Measurements from ENCODE around the gene ITCH.
"Not testable (repeated sequence)": the region's sequence is repeated elsewhere in the genome, so short reads cannot be mapped to it uniquely, and the experiment has no call there.

The ITCH gene

GRCh38 chr20:34420146-34420545, 57.1 kb downstream of the ITCH start:
- DNase-seq (ENCODE audit: low spot score) = no peak

- no peak for DNase-seq (ENCODE audit: low spot score)
Observed at GRCh38 chr20:34420975-34421374, 57.9 kb downstream of the ITCH start.

- DNase-seq (ENCODE audit: low spot score) = no peak
Observed at GRCh38 chr20:34421766-34422466, 58.8 kb downstream of the ITCH start.

- not testable (repeated sequence) for DNase-seq (ENCODE audit: low spot score)
Observed at GRCh38 chr20:34425032-34425690, 62.1 kb downstream of the ITCH start.

- DNase-seq (ENCODE audit: low spot score) = no peak
Observed at GRCh38 chr20:34426026-34426425, 63.0 kb downstream of the ITCH start.

GRCh38 chr20:34427331-34427730, 64.3 kb downstream of the ITCH start:
- DNase-seq (ENCODE audit: low spot score) = no peak

- no peak for DNase-seq (ENCODE audit: low spot score)
Observed at GRCh38 chr20:34427784-34428183, 64.7 kb downstream of the ITCH start.

GRCh38 chr20:34431168-34431567, 68.1 kb downstream of the ITCH start:
- no peak for DNase-seq (ENCODE audit: low spot score)

- not testable (repeated sequence) for DNase-seq (ENCODE audit: low spot score)
Observed at GRCh38 chr20:34432663-34433062, 69.6 kb downstream of the ITCH start.

GRCh38 chr20:34433391-34433790, 70.3 kb downstream of the ITCH start:
- no peak for DNase-seq (ENCODE audit: low spot score)

GRCh38 chr20:34435589-34435988, 72.5 kb downstream of the ITCH start:
- no peak for DNase-seq (ENCODE audit: low spot score)

GRCh38 chr20:34437330-34437986, 74.4 kb downstream of the ITCH start:
- no peak for DNase-seq (ENCODE audit: low spot score)

- no peak for DNase-seq (ENCODE audit: low spot score)
Observed at GRCh38 chr20:34439168-34439567, 76.1 kb downstream of the ITCH start.

GRCh38 chr20:34441423-34441822, 78.3 kb downstream of the ITCH start:
- DNase-seq (ENCODE audit: low spot score) = not testable (repeated sequence)

- no peak for DNase-seq (ENCODE audit: low spot score)
Observed at GRCh38 chr20:34443546-34443945, 80.5 kb downstream of the ITCH start.

GRCh38 chr20:34445177-34446065, 82.3 kb downstream of the ITCH start:
- no peak for DNase-seq (ENCODE audit: low spot score)

- no peak for DNase-seq (ENCODE audit: low spot score)
Observed at GRCh38 chr20:34448517-34448916, 85.4 kb downstream of the ITCH start.

GRCh38 chr20:34449674-34450592, 86.9 kb downstream of the ITCH start:
- no peak for DNase-seq (ENCODE audit: low spot score)

- DNase-seq (ENCODE audit: low spot score) = no peak
Observed at GRCh38 chr20:34452281-34452982, 89.4 kb downstream of the ITCH start.

GRCh38 chr20:34458631-34459030, 95.6 kb downstream of the ITCH start:
- no peak for DNase-seq (ENCODE audit: low spot score)

Measured in CD4-positive, alpha-beta T cell treated with Interleukin-2 at 100 ng/mL for 4 hours (primary cell).